Measurements from ENCODE around the gene CNN2. TPM values are rescaled to one million over a fixed set of nuclear protein-coding genes. Genes with fewer than 3 reads are reported as not detected.

Gene CNN2
- total and polyA plus RNA-seq, 2 of the 13 experiments (the other 11 are each of a cell fraction or from before 2014, with no cell fraction given): 63.6 to 70.0 TPM

GRCh38 chr19:1064661-1065605 lies 38.5 kb downstream of the CNN2 start (continued):
- TF ChIP-seq UBTF (CRISPR knock-in tag; IDR thresholded peaks at IDR 0.05): peak; percentile 65; the same call in 1 of the 2 replicates
- peak; percentile 14; the same call in 1 of the 2 replicates for TF ChIP-seq MIER3 (CRISPR knock-in tag; IDR thresholded peaks at IDR 0.05; ENCODE audit: borderline replicate concordance)
- TF ChIP-seq, protein P1, sequence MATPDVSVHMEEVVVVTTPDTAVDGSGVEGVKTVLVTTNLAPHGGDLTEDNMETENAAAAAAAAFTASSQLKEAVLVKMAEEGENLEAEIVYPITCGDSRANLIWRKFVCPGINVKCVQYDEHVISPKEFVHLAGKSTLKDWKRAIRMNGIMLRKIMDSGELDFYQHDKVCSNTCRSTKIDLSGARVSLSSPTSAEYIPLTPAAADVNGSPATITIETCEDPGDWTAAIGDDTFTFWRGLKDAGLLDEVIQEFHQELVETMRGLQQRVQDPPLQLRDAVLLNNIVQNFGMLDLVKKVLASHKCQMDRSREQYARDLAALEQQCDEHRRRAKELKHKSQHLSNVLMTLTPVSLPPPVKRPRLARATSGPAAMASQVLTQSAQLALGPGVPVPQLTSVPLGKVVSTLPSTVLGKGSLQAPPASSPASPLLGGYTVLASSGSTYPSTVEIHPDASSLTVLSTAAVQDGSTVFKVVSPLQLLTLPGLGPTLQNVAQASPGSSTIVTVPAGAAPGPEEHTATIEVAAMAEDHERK (CRISPR knock-in tag; IDR thresholded peaks at IDR 0.05; ENCODE audit: low read depth): no peak
- TF ChIP-seq ZHX1 (CRISPR knock-in tag; IDR thresholded peaks at IDR 0.05; ENCODE audit: low read depth): peak; percentile 59; the same call in 1 of the 2 replicates
- 0 out of 2 replicates have a peak, but pooled peaks have one; percentile 42 for TF ChIP-seq POGK (CRISPR knock-in tag; conservative IDR thresholded peaks at IDR 0.05)
- peak; percentile 57 for TF ChIP-seq RAD21 (CRISPR knock-in tag; IDR thresholded peaks at IDR 0.05)
- TF ChIP-seq ZNF564 (CRISPR knock-in tag; IDR thresholded peaks at IDR 0.05): peak; percentile 91
- TF ChIP-seq AGO1 (IDR thresholded peaks at IDR 0.05; ENCODE audit: low read depth, low read length, poor library complexity, severe bottlenecking): peak; percentile 91
- TF ChIP-seq POLR2AphosphoS2 (IDR thresholded peaks at IDR 0.05; ENCODE audit: low read depth, low read length): no peak
- no peak for TF ChIP-seq NR2F6 (IDR thresholded peaks at IDR 0.05)
- peak; percentile 38; the same call in 1 of the 2 replicates for TF ChIP-seq NR2F6 (CRISPR knock-in tag; IDR thresholded peaks at IDR 0.05)
- TF ChIP-seq ZNF550 (CRISPR knock-in tag; IDR thresholded peaks at IDR 0.05; ENCODE audit: borderline replicate concordance): no peak
- TF ChIP-seq ZSCAN21 (CRISPR knock-in tag; IDR thresholded peaks at IDR 0.05; ENCODE audit: borderline replicate concordance): 0 out of 2 replicates have a peak, but pooled peaks have one; percentile 20
- TF ChIP-seq, protein P2, sequence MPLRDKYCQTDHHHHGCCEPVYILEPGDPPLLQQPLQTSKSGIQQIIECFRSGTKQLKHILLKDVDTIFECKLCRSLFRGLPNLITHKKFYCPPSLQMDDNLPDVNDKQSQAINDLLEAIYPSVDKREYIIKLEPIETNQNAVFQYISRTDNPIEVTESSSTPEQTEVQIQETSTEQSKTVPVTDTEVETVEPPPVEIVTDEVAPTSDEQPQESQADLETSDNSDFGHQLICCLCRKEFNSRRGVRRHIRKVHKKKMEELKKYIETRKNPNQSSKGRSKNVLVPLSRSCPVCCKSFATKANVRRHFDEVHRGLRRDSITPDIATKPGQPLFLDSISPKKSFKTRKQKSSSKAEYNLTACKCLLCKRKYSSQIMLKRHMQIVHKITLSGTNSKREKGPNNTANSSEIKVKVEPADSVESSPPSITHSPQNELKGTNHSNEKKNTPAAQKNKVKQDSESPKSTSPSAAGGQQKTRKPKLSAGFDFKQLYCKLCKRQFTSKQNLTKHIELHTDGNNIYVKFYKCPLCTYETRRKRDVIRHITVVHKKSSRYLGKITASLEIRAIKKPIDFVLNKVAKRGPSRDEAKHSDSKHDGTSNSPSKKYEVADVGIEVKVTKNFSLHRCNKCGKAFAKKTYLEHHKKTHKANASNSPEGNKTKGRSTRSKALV (CRISPR knock-in tag; IDR thresholded peaks at IDR 0.05): peak; percentile 100
- peak; percentile 28; the same call in 1 of the 2 replicates for TF ChIP-seq SOX5 (CRISPR knock-in tag; IDR thresholded peaks at IDR 0.05; ENCODE audit: borderline replicate concordance)
- TF ChIP-seq SNAPC2 (CRISPR knock-in tag; IDR thresholded peaks at IDR 0.05): no peak
- TF ChIP-seq ZNF781 (CRISPR knock-in tag; IDR thresholded peaks at IDR 0.05; ENCODE audit: borderline replicate concordance, not compliant biosample characterization): no peak

All from HepG2 (cell line).